Measurements from ENCODE around the gene UNC119. TPM values are rescaled to one million over a fixed set of nuclear protein-coding genes. Genes with fewer than 3 reads are reported as not detected.

The UNC119 gene
- total RNA-seq, 2 experiments from 2014 or later, result 43.6 to 44.8 TPM

DNA sequence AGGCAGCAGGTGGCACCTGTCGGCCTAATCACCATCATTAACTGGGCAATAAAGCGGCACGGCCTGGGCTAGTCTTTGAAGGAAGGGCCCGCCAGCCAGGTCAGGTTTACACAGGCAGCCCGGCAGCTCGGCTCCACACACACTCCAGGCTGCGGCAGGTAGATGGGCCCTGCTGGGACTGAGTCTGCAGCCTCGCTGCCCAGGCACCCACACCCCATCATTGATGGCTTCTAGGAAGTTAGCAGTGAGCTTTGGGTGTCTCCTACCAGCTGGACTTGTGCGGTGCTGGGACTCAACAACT lies 53.1 kb downstream of the UNC119 start:
- Mint-ChIP-seq H3K4me3 (no peak overlapping the region), H3K27ac (no peak overlapping the region), H3K4me1 (ENCODE audit: low read depth) (no peaks in the 10 kb centered on the region), H3K36me3 (ENCODE audit: low read depth) (no peaks in the 10 kb centered on the region), H3K27me3 (no peaks in the 10 kb centered on the region), H3K9me3 (no peaks in the 10 kb centered on the region)
- ATAC-seq, result no peak
- no peak for DNase-seq
- TF ChIP-seq, protein P1, sequence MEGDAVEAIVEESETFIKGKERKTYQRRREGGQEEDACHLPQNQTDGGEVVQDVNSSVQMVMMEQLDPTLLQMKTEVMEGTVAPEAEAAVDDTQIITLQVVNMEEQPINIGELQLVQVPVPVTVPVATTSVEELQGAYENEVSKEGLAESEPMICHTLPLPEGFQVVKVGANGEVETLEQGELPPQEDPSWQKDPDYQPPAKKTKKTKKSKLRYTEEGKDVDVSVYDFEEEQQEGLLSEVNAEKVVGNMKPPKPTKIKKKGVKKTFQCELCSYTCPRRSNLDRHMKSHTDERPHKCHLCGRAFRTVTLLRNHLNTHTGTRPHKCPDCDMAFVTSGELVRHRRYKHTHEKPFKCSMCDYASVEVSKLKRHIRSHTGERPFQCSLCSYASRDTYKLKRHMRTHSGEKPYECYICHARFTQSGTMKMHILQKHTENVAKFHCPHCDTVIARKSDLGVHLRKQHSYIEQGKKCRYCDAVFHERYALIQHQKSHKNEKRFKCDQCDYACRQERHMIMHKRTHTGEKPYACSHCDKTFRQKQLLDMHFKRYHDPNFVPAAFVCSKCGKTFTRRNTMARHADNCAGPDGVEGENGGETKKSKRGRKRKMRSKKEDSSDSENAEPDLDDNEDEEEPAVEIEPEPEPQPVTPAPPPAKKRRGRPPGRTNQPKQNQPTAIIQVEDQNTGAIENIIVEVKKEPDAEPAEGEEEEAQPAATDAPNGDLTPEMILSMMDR (IDR thresholded peaks at IDR 0.05), result no peak
- CTCF ChIA-PET, result interaction anchor here (1.4 kb wide), 1 partner anchor 42 kb away, joined by 3 read pairs; no protein-coding TSS in a partner anchor
- POLR2A ChIA-PET, result no interaction called here
- intact Hi-C loops (cut with micrococcal nuclease), result no loop called here

DNA sequence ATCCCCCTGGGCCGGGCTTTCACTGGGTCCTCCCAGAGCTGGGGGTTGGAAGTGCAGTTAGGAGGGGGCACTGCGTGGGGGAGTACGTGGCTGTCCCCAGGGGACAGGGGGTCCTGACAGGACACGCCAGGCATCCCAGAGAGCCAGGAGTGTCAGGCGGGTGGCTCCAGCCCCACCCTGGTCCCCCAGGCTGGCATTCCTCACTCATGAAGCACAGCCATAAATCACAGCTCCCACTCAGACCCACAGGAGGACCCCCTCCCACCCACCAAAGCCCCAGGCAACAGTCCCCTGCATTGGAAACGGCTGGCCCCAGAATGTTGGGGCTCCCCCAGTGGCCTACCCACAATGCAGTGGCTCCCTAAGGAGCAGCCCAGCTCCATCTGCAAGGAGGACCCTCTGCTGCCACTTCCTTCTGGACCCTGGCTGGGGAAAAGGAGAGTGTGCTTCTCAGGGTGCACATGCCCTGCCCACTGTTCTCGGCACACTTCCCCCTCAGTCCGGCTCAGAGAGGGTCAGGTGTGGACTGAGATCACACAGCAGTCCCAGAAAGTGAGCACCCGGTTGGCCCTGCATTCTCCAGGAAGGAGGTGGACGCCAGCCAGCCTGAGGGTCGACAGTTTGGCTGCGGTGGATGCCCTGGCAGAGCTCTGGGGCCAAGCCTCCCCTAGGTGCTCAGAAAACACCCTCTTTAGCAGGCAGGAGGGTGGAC lies 53.6 kb downstream of the UNC119 start:
- H3K36me3 Mint-ChIP-seq (ENCODE audit: low read depth), result no peaks in the 10 kb centered on the region
- TF ChIP-seq, protein P1 (IDR thresholded peaks at IDR 0.05), result no peak
- intact Hi-C loops (cut with micrococcal nuclease), result no loop called here

DNA sequence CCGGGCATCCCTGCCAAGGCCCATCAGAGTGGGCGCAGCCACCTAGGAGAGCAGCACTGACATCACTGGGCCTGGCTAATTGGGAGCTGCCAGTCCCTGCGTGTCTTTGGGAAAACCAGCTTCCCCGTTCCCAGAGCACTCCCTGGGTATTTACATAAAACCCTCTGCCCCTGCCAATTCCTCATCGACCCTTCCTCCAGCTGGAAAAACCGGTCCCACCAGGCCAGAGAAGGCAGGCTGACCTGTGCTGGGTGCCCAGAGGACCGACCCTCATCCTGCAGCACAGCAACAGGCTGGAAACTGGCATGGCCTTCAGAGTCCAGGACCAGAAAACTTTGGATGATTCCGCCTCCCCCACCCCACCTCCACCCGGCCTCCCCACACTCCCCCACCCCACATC lies 54.5 kb downstream of the UNC119 start:
- no peak overlapping the region for H3K4me3 Mint-ChIP-seq
- no peak for DNase-seq
- ATAC-seq, result no peak
- TF ChIP-seq, protein P1 (IDR thresholded peaks at IDR 0.05), result no peak
- H3K27me3 Mint-ChIP-seq, result no peaks in the 10 kb centered on the region
- no peaks in the 10 kb centered on the region for H3K36me3 Mint-ChIP-seq (ENCODE audit: low read depth)
- no peaks in the 10 kb centered on the region for H3K9me3 Mint-ChIP-seq
- H3K4me1 Mint-ChIP-seq (ENCODE audit: low read depth), result no peaks in the 10 kb centered on the region
- ChIA-PET CTCF (interaction anchor here (1.0 to 1.6 kb wide), 2 partner anchors 14 to 42 kb away, joined by 3 to 4 read pairs; no protein-coding TSS in a partner anchor), POLR2A (interaction anchor here (1.4 kb wide), 1 partner anchor 13 kb away, joined by 3 read pairs; no protein-coding TSS in a partner anchor)
- intact Hi-C loops (cut with micrococcal nuclease), result no loop called here
- H3K27ac Mint-ChIP-seq, result no peak overlapping the region

More for the DNA sequence above, 53.6 kb downstream of the UNC119 start:
- H3K27me3 Mint-ChIP-seq, result no peaks in the 10 kb centered on the region
- H3K4me1 Mint-ChIP-seq (ENCODE audit: low read depth), result no peaks in the 10 kb centered on the region
- ChIA-PET POLR2A (interaction anchor here (1.4 kb wide), 1 partner anchor 14 kb away, joined by 3 read pairs; no protein-coding TSS in a partner anchor), CTCF (interaction anchor here (1.4 kb wide), 1 partner anchor 42 kb away, joined by 3 read pairs; no protein-coding TSS in a partner anchor)
- H3K9me3 Mint-ChIP-seq, result no peaks in the 10 kb centered on the region
- ATAC-seq, result no peak
- DNase-seq, result no peak
- no peak overlapping the region for H3K27ac Mint-ChIP-seq
- H3K4me3 Mint-ChIP-seq, result no peak overlapping the region

Other genes with a start within 250 kb of the UNC119 start
- 10 to 100 TPM; 36.1 to 36.2 TPM for gene TMEM97, start 233.4 kb downstream of the UNC119 start, total RNA-seq
- 10 to 100 TPM; 16.7 to 18.8 TPM for gene IFT20, start 217.2 kb downstream of the UNC119 start, total RNA-seq
- 10 to 100 TPM; 19.5 to 20.9 TPM for gene TNFAIP1, start 216.9 kb downstream of the UNC119 start, total RNA-seq
- 10 to 100 TPM; 87.6 to 88.7 TPM for gene POLDIP2, start 195.1 kb downstream of the UNC119 start, total RNA-seq
- not detected for gene SEBOX, start 187.4 kb downstream of the UNC119 start, total RNA-seq
- under 1 TPM in 1 of 2 experiments, not detected in 1; 0.11 TPM for gene VTN, start 182.3 kb downstream of the UNC119 start, total RNA-seq
- gene SARM1, start 180.9 kb downstream of the UNC119 start, total RNA-seq, result 10 to 100 TPM; 16.7 to 19.8 TPM
- 1 to 10 TPM; 2.1 to 3.1 TPM for gene SLC46A1, start 146.4 kb downstream of the UNC119 start, total RNA-seq
- gene SLC13A2, start 79.0 kb downstream of the UNC119 start, total RNA-seq, result not detected
- not detected for gene FOXN1, start 46.3 kb downstream of the UNC119 start, total RNA-seq
- 10 to 100 TPM; 33.8 to 36.9 TPM for gene PIGS, start 18.9 kb upstream of the UNC119 start, total RNA-seq
- gene ALDOC, start 24.3 kb upstream of the UNC119 start, total RNA-seq, result 100 to 1,000 TPM; 142 to 146 TPM
- gene SPAG5, start 46.4 kb upstream of the UNC119 start, total RNA-seq, result 100 to 1,000 TPM; 140 to 141 TPM
- gene RSKR, start 61.6 kb upstream of the UNC119 start, total RNA-seq, result 10 to 100 TPM; 22.5 to 24.9 TPM
- 100 to 1,000 TPM; 137 to 140 TPM for gene BLTP2, start 92.5 kb upstream of the UNC119 start, total RNA-seq
- 10 to 100 TPM; 37.4 to 39.0 TPM for gene SDF2, start 109.3 kb upstream of the UNC119 start, total RNA-seq
- gene SUPT6H, start 109.6 kb upstream of the UNC119 start, total RNA-seq, result 10 to 100 TPM; 60.3 to 63.3 TPM
- gene PROCA1, start 159.3 kb upstream of the UNC119 start, total RNA-seq, result 1 to 10 TPM; 5.0 to 5.1 TPM
- 10 to 100 TPM in 1 of 2 experiments, 1 to 10 TPM in 1; 9.8 to 14.4 TPM for gene RAB34, start 165.2 kb upstream of the UNC119 start, total RNA-seq
- 1,000 to 10,000 TPM; 2,633 to 2,644 TPM for gene RPL23A, start 167.4 kb upstream of the UNC119 start, total RNA-seq
- 1 to 10 TPM; 6.5 to 8.7 TPM for gene TLCD1, start 173.6 kb upstream of the UNC119 start, total RNA-seq
- 1 to 10 TPM; 3.6 to 3.9 TPM for gene NEK8, start 176.2 kb upstream of the UNC119 start, total RNA-seq
- gene TRAF4, start 191.4 kb upstream of the UNC119 start, total RNA-seq, result 100 to 1,000 TPM; 140 to 151 TPM

Measured in activated CD8-positive, alpha-beta T cell treated with anti-CD3 and anti-CD28 coated beads for 36 hours (primary cell).